ENCODE measurements around the gene GSTK1.
"Not testable (repeated sequence)": the region's sequence is repeated elsewhere in the genome, so short reads cannot be mapped to it uniquely, and the experiment has no call there.

The GSTK1 gene

GRCh38 chr7:143271240-143271639 is 8.0 kb downstream of the GSTK1 start:
- DNase-seq (ENCODE audit: low read depth in 2 of 2): no peak

GRCh38 chr7:143272871-143273270 is 9.6 kb downstream of the GSTK1 start:
- no peak for DNase-seq (ENCODE audit: low read depth in 2 of 2)

GRCh38 chr7:143279186-143280098 is 16.2 kb downstream of the GSTK1 start:
- DNase-seq (ENCODE audit: low read depth in 2 of 2): peak; percentile 13 to 21

GRCh38 chr7:143280160-143280559 is 16.9 kb downstream of the GSTK1 start:
- DNase-seq (ENCODE audit: low read depth in 2 of 2): no peak

GRCh38 chr7:143280566-143280965 is 17.3 kb downstream of the GSTK1 start:
- no peak for DNase-seq (ENCODE audit: low read depth in 2 of 2)

- no peak for DNase-seq (ENCODE audit: low read depth in 2 of 2)
Measured at GRCh38 chr7:143281529-143281928, 18.3 kb downstream of the GSTK1 start.

GRCh38 chr7:143282124-143282523 is 18.9 kb downstream of the GSTK1 start:
- DNase-seq (ENCODE audit: low read depth in 2 of 2): no peak

GRCh38 chr7:143283381-143283780 is 20.1 kb downstream of the GSTK1 start:
- DNase-seq (ENCODE audit: low read depth in 2 of 2): no peak

GRCh38 chr7:143284591-143285469 is 21.6 kb downstream of the GSTK1 start, which contains the start of gene TMEM139:
Gene TMEM139, plus strand, starts transcription at chr7:143284958. Its CDS starts 1,000 bp downstream, at chr7:143285958.
- no peak for DNase-seq (ENCODE audit: low read depth in 2 of 2)

GRCh38 chr7:143285470-143285778 is 22.2 kb downstream of the GSTK1 start:
- no peak for DNase-seq (ENCODE audit: low read depth in 2 of 2)

GRCh38 chr7:143285806-143286521 is 22.7 kb downstream of the GSTK1 start:
- no peak for DNase-seq (ENCODE audit: low read depth in 2 of 2)

- DNase-seq (ENCODE audit: low read depth in 2 of 2): no peak
Measured at GRCh38 chr7:143286522-143286890, 23.3 kb downstream of the GSTK1 start.

- no peak for DNase-seq (ENCODE audit: low read depth in 2 of 2)
Measured at GRCh38 chr7:143287339-143287934, 24.2 kb downstream of the GSTK1 start.

GRCh38 chr7:143287935-143288826 is 24.9 kb downstream of the GSTK1 start, which contains the start of gene CASP2:
Gene CASP2, plus strand, starts transcription at chr7:143288351. Its CDS starts 105 bp downstream, at chr7:143288456.
- DNase-seq (ENCODE audit: low read depth in 2 of 2): peak; percentile 95 to 96

- no peak for DNase-seq (ENCODE audit: low read depth in 2 of 2)
Measured at GRCh38 chr7:143288836-143289235, 25.6 kb downstream of the GSTK1 start.

- DNase-seq (ENCODE audit: low read depth in 2 of 2): no peak
Measured at GRCh38 chr7:143289421-143289820, 26.2 kb downstream of the GSTK1 start.

GRCh38 chr7:143289888-143290287 is 26.6 kb downstream of the GSTK1 start:
- DNase-seq (ENCODE audit: low read depth in 2 of 2): not testable (repeated sequence)

GRCh38 chr7:143290293-143290692 is 27.1 kb downstream of the GSTK1 start:
- no peak for DNase-seq (ENCODE audit: low read depth in 2 of 2)

- no peak for DNase-seq (ENCODE audit: low read depth in 2 of 2)
Measured at GRCh38 chr7:143292876-143293275, 29.6 kb downstream of the GSTK1 start.

- DNase-seq (ENCODE audit: low read depth in 2 of 2): peak; percentile 29 to 35
Measured at GRCh38 chr7:143295870-143296269, 32.6 kb downstream of the GSTK1 start.
